GM19023 (cell line): ENCODE data around the gene VMO1.
A peak's percentile ranks its signal among the peaks of the same experiment; 100 is the strongest.

ENCODE experiments used
- ATAC-seq: cut with Tn5 transposase; IDR thresholded peaks from one replicate; pipeline ENCODE4 v1.9.1; 2021; ENCODE audit warnings: mild to moderate bottlenecking, moderate library complexity; ENCODE audit not compliant: unreplicated experiment

Gene VMO1, protein sequence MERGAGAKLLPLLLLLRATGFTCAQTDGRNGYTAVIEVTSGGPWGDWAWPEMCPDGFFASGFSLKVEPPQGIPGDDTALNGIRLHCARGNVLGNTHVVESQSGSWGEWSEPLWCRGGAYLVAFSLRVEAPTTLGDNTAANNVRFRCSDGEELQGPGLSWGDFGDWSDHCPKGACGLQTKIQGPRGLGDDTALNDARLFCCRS

DNA sequence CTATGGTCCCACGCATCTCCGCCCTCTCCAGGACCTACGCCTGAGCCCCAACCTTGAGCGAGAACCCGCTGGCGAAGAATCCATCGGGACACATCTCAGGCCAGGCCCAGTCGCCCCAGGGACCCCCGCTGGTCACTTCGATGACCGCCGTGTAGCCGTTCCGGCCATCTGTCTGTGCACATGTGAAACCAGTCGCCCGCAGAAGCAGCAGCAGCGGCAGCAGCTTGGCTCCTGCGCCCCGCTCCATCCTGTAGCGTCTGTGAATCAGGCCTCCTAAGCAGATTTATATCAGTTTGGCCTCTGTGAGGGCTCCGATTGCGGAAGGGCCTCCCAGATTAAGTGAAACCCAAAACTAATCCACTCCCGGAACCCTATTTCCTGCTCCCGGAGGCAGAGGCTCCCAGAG, at the start of gene VMO1:
VMO1 (minus strand) TSS at position 259 of the 406 bp plus-strand sequence; CDS start at position 247, 12 bp downstream.
- no peak for ATAC-seq

DNA sequence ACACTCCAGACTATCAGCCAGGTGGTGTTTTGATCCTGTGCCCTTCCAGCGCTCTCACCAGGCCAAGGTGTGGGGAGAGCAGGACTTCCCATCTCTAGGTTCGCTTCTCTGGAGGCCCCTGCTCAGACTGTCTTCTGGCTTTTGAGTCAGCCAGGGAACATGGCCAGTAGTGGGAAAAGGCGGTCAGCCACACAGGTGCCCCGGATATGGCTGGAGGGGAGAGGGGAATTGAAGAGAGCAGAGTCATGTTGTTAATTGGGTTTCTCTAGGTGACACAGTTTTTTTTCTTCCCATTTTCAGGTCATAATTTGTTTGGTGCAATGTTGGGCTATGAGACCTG, 48.5 kb upstream of the VMO1 start:
- ATAC-seq = no peak

DNA sequence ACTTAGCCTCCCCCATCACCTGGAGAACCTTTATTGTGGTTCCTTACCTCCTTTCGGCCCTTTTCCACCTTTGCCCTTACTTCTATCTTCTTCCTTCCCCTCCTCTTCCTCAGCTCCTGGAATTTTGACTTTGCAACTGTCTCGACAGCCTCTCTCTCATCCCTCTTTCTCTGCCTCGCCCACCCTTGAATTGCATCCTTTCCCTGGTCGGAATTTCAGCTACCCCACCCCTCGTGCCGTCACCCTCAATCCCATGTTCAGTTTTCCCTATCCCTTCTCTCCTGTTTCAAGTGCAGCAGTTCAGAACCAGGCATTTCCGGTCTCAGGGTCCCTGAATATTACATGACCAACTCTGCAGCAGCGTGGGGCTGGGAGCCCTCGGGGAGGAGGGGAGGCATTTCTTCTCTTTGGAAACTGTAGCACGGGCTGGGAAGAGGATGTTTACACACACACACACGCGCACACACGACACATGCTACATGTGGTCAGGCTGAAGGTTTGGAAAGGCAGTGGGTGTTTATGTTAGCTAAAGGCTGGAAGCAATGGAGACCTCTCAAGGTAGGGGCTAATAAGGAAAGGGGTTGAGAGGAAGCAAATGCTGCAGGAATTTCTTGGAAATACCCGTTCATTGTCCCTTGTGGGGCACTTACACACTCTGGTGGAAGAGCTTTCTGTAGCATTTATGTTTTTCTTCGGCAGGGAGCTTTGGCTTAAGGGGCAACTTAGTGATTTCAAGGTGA, 47.9 kb upstream of the VMO1 start:
- no peak for ATAC-seq

DNA sequence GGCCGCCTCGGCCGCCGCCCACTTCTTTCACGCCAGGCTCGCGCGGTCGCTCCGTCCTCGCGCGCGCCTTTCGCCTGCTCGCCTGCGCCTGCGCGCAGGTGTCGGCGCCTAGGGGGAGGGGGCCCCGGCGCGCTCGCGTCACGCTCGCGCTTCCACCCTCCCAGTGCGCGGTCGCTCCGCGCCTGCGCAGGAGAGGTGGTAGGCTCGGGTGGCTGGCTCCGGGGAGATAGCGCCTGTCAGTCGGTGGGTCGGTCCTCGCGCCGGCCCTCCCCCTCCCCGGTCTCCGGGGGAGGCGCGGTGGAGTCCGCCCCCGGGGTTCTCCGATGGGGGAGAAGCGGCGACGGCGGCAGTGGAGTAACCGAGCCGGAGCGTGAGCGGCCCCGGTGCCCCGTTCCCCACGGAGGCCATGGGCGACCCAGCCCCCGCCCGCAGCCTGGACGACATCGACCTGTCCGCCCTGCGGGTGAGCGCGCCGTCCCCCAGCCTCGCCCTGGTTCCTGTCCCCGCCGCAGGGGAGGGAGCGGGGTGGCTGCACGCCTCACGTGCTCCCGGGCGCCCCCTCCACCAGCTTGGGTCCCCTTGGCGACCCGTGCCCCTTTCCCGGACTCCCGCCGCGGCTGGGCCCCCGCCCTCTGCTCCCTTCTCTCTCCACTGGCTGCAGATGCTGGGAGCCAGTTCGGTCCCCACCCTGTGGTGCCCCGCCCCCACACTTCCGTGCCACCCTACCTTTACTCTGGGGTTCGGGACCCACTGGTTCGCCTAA, 47.2 kb upstream of the VMO1 start, which contains the start of gene MINK1:
MINK1 (plus strand) TSS at position 163 of the 763 bp plus-strand sequence; CDS start at position 407, 244 bp downstream.
- ATAC-seq = peak; percentile 83

DNA sequence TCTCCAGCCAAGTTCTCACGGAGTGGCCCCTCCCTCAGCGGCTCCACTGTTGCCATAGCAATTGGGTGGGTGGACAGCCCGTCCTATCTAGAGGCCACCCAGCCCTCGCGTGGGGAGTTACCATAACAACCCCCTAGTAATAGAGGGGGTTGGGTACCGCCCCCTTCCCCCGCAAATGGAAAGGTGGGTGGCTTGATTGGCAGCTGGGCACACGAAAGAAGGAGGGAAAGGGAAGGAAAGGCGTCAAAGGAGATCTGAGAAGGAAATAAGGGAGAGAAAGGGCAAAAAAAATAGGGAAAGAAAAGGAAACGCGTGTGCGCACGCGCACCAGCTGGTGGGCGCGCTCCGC, 46.6 kb upstream of the VMO1 start:
- peak; percentile 31 for ATAC-seq

DNA sequence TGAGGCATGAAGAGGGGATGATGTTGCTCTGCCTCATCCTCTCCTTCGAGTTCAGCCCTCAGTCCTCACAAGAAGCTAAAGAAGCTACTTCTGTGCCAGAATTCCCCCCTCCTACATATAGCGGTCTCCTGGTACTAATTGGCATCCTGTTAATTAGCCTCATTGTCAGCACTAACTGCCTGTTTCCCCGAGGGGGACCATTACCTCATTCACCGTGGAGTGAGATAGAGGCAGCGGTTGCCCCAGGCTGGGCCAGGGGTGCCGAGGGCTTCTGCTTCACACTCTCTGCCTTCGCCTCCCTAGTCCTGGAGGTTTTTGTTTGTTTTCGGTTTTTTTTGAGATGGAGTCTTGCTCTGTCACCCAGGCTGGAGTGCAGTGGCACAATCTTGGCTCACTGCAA, 41.2 kb upstream of the VMO1 start:
- no peak for ATAC-seq

DNA sequence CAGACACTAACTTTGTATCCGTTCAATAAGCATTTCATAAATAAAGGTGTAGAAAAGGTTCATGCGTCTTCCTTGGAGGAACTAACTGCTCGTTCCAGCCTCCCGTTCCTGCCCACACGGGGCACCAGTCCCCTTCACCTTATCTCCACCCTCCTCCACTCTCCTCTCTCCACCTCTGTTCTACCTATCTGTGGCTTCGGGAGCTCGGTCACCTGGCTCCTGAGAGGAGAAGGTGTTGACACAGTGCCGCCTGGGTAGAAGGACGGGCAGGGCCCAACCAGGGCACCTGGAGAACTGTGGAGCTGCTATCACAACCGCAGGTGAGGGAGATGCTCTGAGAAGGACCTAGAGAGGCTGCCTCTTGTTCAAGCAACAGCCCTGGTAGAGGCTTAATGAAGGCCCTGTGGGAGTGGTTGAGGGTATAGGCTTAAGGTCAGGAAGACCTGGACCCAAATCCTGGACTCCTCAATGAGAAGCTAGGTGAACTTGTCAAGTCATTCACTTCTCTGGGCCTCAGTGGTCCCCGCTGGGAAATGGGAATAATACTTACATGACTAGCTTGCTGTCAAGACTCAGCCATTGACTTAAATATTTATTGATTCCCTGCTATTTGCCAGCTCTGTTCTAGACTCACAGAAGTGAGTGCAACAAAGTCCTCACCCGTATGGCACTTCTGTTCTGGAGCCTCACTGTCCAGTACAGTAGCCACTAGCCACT, 37.4 kb upstream of the VMO1 start:
- no peak for ATAC-seq

DNA sequence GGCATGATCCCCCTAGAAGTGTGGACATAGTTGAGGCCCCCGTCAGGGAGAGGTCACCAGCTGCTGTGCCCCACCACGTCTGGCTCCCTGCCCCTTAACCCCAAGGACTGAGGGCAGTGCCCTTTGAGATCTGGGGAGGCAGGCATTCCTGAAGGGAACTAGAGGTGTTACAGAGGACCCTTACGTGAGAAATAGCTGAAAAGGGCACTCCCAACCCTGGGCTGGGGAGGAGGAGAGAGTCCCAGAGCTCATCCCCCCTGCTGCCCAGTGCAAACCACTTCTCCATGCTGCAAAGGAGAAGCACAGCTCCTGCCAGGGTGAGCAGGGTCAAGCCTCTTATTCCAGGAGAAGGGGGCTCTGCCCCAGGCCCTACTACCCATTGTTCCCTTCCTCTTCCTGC, 36.7 kb upstream of the VMO1 start:
- ATAC-seq = no peak

DNA sequence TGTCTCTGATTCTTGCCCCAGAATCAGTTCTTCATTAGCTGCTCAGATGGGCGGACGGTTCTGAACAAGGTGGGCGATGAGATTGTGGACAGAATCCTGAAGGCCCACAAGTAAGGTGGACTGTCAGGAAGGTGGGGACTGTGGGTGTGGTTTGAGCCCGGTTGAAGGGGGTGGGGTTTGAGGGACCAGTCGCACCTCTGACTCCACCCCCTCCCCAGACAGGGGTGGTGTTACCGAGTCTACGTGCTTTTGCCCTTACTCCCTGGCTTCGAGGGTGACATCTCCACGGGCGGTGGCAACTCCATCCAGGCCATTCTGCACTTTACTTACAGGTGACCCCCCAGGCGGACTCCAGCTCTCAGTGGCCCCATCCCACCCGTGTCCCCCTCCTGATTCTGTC, 32.1 kb upstream of the VMO1 start:
- ATAC-seq = no peak

DNA sequence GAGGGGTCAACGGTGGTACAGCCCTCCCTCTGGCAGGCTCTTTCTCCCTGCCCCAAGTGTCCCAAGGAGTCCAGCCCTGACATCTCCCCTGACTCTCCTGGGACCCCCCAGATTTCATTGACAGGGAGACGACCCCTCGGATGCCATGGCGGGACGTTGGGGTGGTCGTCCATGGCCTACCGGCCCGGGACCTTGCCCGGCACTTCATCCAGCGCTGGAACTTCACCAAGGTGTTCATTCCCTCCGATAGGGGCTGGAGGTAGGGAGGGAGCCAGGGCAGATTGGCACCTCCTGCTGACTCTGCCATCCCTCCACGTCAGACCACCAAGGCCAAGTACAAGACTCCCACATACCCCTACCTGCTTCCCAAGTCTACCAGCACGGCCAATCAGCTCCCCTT, 30.7 kb upstream of the VMO1 start:
- no peak for ATAC-seq

DNA sequence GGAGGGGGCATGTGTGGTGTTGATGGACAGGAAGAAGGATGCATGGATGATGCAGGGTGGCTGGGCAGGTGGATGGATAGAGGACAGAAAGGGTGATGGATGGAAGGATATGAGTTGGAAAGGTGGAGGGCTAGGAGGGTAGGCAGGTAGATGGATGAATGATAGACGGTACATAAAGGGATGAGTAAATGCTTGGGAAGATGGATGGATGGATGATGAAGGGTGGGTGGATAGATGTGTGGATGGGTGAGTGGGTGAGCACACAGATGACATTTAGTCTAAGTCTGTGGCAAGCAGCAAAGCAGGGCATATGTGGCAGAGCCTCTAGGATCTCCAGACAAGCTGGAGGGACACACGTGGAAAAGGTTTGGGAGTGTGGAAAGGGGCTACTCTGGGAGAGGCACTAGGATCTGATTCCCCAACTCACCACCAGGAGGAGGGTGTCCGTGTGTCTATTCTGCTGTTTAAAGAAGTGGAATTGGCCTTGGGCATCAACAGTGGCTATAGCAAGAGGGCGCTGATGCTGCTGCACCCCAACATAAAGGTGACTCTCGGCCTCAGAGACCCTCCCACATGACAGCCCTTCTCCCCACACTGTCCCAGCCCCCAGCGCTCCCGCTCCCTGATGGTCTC, 29.0 kb upstream of the VMO1 start:
- ATAC-seq = no peak

DNA sequence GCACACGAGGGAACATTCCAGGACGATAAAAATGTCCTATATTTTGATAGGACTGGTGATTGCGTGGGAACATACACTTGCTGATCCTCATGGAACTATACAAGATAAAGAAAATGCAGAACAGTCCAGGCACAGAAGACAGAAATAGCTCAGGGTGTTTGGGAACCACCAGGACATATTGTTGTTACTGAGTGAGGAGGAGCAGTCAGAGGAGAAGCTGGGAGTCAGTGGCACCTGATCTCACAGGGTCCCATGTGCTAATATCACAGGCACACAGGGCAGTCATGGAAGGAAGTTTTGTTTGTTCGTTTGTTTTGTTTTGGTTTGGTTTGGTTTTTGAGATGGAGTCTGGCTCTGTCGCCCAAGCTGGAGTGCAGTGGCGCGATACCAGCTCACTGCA, 26.5 kb upstream of the VMO1 start:
- no peak for ATAC-seq

DNA sequence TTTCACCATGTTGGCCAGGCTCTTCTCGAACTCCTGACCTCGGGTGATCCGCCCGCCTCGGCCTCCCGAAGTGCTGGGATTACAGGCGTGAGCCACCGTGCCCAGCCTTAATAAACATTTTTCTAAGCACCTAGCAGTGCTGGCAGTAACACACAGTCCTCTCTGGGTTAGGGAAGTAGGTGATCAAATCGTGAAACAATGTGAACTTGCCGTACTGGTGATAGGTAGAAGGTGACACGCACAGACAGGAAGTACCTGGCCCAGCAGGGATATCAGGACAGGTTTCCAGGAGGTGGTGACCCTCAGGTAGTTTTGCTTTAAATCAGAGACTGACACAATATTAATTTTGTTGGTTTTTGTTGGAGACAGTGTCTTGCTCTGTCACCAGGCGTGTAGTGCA, 25.3 kb upstream of the VMO1 start:
- no peak for ATAC-seq

DNA sequence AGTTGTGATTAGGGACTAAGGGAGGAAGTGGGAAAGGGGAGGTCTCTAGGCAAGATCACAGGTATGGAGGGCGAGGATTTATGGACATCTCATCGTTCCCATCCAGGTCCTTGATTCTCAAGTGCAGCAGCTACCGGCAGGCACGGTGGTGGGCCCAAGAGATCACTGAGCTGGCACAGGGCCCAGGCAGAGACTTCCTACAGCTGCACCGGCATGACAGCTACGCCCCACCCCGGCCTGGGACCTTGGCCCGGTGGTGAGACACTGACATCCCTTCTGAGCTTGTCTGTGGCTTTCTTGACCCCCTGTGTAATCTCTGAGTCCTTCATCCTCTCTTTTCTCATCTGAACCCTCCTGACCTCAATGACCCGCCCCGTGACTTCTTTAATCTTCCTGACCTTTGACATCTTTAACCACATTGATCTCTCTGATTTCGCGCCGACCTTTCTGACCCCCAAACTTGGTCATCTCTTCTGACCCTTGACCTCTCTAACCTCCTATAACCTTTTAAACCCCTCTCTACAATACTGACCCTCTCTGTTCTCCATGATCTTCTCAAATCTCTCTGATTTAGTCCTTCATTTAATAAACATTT, 24.6 kb upstream of the VMO1 start:
- ATAC-seq = no peak

DNA sequence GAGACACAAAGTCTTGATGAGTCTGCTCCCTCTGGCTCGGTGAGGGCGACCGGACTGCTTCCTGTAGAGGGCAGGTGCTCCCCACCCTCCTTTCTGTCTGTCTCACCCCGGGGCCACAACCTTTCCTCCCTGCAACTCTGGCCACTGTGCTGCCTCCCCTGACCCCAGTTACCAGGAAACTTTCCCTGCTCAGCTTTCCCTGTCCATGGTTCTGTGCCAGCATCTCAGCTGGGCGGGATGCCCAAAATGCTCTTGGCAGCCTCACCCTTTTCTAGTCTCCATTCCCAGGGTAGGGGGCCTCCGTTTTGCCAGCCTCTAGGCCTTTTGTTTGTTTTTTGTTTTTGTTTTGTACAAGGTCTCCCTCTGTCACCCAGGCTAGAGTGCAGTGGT, 22.2 kb upstream of the VMO1 start:
- no peak for ATAC-seq

DNA sequence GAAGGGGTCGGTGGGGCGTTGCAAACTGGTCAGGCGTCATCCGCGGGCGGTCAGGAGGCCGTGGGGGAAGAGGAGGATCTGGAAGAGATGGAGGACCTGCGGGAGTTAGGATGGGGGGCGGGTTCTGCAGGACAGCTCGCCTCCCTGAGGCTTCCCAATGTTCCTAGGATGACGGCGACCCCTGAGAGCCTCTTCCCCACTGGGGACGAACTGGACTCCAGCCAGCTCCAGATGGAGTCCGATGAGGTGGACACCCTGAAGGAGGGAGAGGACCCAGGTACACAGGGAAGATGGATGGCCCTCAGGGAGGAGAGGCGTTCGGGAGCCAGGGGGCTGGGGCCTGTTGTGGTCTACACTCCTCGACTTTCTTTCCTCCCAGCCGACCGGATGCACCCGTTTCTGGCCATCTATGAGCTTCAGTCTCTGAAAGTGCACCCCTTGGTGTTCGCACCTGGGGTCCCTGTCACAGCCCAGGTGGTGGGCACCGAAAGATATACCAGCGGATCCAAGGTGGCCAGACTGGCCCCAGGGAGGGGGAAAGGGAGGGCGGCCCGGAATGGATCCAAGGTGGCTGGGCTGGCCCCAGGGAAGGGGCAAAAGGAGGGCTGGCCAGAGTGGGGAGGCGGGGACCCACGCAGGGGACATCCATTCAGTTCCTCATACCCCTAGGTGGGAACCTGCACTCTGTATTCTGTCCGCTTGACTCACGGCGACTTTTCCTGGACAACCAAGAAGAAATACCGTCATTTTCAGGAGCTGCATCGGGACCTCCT, 21.6 kb upstream of the VMO1 start:
- ATAC-seq = no peak

DNA sequence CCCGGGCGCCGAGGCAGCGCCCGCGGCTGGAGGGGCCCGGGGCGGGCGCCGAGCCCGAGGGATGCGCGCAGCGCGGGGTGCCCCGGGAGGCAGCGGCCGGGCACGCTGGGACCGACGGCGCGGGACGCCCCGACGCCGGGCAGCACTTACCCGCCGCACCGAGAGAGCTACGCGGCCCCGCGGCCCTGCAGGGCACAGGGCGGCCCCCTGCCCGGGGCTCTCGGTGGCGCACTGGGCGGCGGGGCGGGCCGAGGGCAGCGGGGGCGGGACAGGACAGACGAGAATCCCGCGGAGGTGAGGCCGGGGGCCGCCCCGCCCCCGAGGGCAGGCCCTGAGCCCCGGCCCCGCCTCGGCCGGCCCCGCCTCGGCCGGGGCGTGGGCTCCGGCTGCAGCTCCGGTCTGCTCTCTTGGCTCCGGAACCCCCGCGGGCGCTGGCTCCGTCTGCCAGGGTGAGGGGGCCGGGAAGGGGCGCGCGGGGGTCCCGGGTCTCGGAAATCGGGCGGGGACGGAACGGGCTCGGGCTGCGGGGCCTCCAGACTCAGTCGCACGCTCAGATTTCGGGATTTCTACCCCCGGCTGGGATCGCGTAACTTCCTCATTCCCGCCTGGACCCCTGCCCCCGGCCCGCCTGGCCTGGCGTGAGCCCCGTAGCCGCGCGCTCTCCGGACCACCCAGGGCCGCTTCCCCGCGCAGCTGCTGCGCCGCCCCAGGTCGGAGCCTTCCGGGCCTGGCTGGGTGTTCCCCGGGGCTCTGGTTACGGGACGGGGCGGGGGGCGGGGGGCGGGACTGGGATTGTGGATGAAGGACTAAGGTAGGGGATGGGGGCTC, 20.8 kb upstream of the VMO1 start, which contains the start of gene PLD2:
PLD2 (plus strand) TSS at position 376 of the 828 bp plus-strand sequence. CDS start 621 bp downstream, outside the sequence.
- ATAC-seq = peak; percentile 91

DNA sequence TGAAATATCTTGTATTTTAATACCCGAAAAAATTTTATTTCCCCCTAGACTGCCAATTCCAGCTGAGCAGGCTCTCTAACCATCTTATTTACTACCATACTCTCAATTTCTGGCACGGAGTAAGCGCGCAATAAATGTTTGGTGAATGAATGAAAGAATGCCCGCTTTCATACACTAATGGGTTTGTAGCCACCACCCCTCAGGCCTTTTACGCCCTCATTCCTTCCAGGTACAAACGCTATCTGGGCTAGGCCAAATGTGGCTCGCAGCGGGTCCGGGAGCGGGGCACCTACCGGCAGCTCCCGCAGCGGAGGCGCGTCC, 20.3 kb upstream of the VMO1 start:
- ATAC-seq = no peak

DNA sequence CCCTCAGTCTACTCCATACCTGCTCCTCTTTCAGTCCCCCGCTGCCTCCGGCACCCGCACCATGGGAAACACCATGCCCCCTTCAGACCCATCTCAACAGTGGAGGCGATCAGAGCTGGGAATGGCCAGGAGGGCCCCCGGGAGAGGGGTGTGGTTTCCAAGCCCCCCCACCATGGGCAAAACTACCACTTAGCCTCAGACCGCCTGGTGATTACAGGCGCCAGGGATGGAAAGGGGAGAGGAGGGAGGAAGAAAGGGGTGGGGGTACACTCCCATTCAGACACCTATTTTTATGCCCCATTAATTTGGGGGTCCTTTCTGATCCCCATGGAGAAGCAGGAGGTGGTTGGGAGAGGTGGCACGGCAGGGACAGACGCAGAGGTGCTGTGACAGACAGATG, 16.1 kb upstream of the VMO1 start, which contains the start of gene C17orf114:
C17orf114 (minus strand) TSS at position 101 of the 400 bp plus-strand sequence.
- ATAC-seq = no peak
